ENCODE measurements around the gene PNPLA8. TPM values are rescaled to one million over a fixed set of nuclear protein-coding genes. Genes with fewer than 3 reads are reported as not detected.

PNPLA8 gene
- total RNA-seq, 4 donors from 2014 or later: 4.8 to 41.9 (median 18.5) TPM

DNA sequence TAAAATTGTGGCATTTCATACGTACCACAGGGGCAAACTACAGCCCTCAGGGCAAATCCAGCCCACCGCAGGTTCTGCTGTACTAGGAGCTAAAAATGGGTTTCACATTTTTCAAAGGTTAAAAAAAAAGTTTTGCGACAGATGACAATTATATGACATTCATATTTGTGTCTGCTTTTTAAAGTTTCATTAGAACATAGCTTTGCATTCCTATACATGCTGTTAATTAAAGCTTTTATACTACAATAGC, 758 bp upstream of the PNPLA8 start:
- intact Hi-C loops (cut with DNase I; ENCODE audit: low total_unique reads) (loop anchor here (5.0 kb wide), 1 partner anchor 41 kb away; the partner anchor contains the start of genes DNAJB9 and THAP5), in situ Hi-C loops (cut with MboI; ENCODE audit: low pct_ligation_motif_present in 1 of 4, low pct_unique_long_range_greater_than_20kb in 1 of 4, low sequenced_read_pairs in 3 of 4) (loop anchor here in 1 of 4 donors (10.0 kb wide), 1 partner anchor 48 kb away; no protein-coding TSS in a partner anchor)
- Histone ChIP-seq H3K36me3 (no peaks in the 10 kb centered on the region), H3K27ac (peak overlapping the region; percentile 97 to 100 (median 99)), H3K4me1 (peaks cover 14 to 36% (median 20%) of the 10 kb centered on the region in 4 donors), H3K4me3 (peak overlapping the region; percentile 58 to 95 (median 78)), H3K27me3 (no peaks in the 10 kb centered on the region), H3K9me3 (no peaks in the 10 kb centered on the region)
- 0 to 15% methylated on average over 1 to 3 of the region's 3 CpGs for WGBS, 2 donors (ENCODE audit: low coverage in 1 of 2)
- DNase-seq: no peak
- TF ChIP-seq, protein P1, sequence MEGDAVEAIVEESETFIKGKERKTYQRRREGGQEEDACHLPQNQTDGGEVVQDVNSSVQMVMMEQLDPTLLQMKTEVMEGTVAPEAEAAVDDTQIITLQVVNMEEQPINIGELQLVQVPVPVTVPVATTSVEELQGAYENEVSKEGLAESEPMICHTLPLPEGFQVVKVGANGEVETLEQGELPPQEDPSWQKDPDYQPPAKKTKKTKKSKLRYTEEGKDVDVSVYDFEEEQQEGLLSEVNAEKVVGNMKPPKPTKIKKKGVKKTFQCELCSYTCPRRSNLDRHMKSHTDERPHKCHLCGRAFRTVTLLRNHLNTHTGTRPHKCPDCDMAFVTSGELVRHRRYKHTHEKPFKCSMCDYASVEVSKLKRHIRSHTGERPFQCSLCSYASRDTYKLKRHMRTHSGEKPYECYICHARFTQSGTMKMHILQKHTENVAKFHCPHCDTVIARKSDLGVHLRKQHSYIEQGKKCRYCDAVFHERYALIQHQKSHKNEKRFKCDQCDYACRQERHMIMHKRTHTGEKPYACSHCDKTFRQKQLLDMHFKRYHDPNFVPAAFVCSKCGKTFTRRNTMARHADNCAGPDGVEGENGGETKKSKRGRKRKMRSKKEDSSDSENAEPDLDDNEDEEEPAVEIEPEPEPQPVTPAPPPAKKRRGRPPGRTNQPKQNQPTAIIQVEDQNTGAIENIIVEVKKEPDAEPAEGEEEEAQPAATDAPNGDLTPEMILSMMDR (IDR thresholded peaks at IDR 0.05): no peak
- TF ChIP-seq POLR2A (IDR thresholded peaks at IDR 0.05) (no peak), EP300 (IDR thresholded peaks at IDR 0.05; ENCODE audit: low read depth) (no peak), POLR2AphosphoS5 (IDR thresholded peaks at IDR 0.05) (no peak)

DNA sequence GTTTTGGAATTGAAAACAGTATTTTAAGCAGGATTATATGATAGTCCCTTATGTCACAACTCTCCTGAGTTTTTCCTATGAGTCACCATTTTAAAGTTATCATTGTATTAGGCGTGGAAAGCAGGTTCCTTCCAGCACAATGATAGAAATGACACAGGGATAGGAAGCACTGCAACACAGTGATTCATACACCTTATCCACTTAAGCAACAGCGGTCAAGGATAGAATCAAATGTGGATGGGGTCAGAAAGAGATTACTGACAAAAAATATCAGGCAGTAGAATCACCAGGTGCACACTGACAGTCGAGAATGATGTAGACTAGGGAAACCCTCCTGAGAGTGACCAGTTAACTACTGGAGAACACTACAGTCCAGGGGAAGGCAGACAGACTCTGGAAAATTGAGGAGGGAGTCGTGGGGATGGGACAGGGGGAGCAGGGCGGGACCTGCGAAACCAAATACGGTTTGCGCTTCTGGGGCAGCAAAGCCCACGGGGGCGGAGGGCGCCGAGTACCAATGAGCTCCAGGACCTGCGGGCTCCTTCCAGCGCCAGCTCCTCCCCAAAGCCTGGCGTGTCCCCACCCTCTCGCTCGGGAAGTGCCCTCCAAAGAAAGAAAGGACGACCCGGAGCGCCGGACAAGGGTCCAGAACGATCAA, 479 bp downstream of the PNPLA8 start:
- H3K27me3 ChIP-seq: no peaks in the 10 kb centered on the region
- intact Hi-C loops (cut with DNase I; ENCODE audit: low total_unique reads) (loop anchor here (5.0 kb wide), 1 partner anchor 42 kb away; the partner anchor contains the start of genes DNAJB9 and THAP5), in situ Hi-C loops (cut with MboI; ENCODE audit: low pct_ligation_motif_present in 1 of 4, low pct_unique_long_range_greater_than_20kb in 1 of 4, low sequenced_read_pairs in 3 of 4) (loop anchor here in 1 of 4 donors (10.0 kb wide), 1 partner anchor 49 kb away; no protein-coding TSS in a partner anchor)
- no peaks in the 10 kb centered on the region for H3K9me3 ChIP-seq
- H3K36me3 ChIP-seq: no peaks in the 10 kb centered on the region
- peaks cover 14 to 40% (median 20%) of the 10 kb centered on the region in 4 donors for H3K4me1 ChIP-seq
- TF ChIP-seq, protein P1 (IDR thresholded peaks at IDR 0.05): peak in 1 of 5 experiments; percentile 25
- TF ChIP-seq EP300 (IDR thresholded peaks at IDR 0.05; ENCODE audit: low read depth) (no peak), POLR2AphosphoS5 (IDR thresholded peaks at IDR 0.05) (peak in 1 of 3 donors; percentile 79)
- no peak for DNase-seq
- peak overlapping the region; percentile 58 to 95 (median 78) for H3K4me3 ChIP-seq
- peak overlapping the region; percentile 97 to 100 (median 99) for H3K27ac ChIP-seq
- 0 to 1% methylated on average over 2 to 13 of the region's 22 CpGs for WGBS, 2 donors (ENCODE audit: low coverage in 1 of 2)

GRCh38 chr7:108522780-108523179, 3.2 kb downstream of the PNPLA8 start:
- 88 to 93% methylated on average over 2 of the region's 2 CpGs for WGBS, 2 donors (ENCODE audit: low coverage in 1 of 2)
- TF ChIP-seq POLR2AphosphoS5 (IDR thresholded peaks at IDR 0.05) (no peak), POLR2A (IDR thresholded peaks at IDR 0.05) (no peak), EP300 (IDR thresholded peaks at IDR 0.05; ENCODE audit: low read depth) (no peak)
- TF ChIP-seq, protein P1 (IDR thresholded peaks at IDR 0.05): no peak
- intact Hi-C loops (cut with DNase I; ENCODE audit: low total_unique reads): no loop called here
- Histone ChIP-seq H3K4me3 (no peak overlapping the region), H3K27ac (no peak overlapping the region), H3K27me3 (no peaks in the 10 kb centered on the region), H3K4me1 (peaks cover 14 to 46% (median 20%) of the 10 kb centered on the region in 4 donors), H3K9me3 (no peaks in the 10 kb centered on the region), H3K36me3 (peaks cover 0 to 4% (median 0%) of the 10 kb centered on the region in 4 donors)
- DNase-seq: no peak
- in situ Hi-C loops (cut with MboI; ENCODE audit: low pct_ligation_motif_present in 1 of 4, low pct_unique_long_range_greater_than_20kb in 1 of 4, low sequenced_read_pairs in 3 of 4): loop anchor here in 1 of 4 donors (10.0 kb wide), 1 partner anchor 52 kb away; no protein-coding TSS in a partner anchor

GRCh38 chr7:108517951-108518350, 8.0 kb downstream of the PNPLA8 start:
- H3K36me3 ChIP-seq: peaks cover 0 to 20% (median 8%) of the 10 kb centered on the region in 4 donors
- H3K27me3 ChIP-seq: no peaks in the 10 kb centered on the region
- no peak for TF ChIP-seq POLR2A (IDR thresholded peaks at IDR 0.05)
- no peak for TF ChIP-seq POLR2AphosphoS5 (IDR thresholded peaks at IDR 0.05)
- TF ChIP-seq EP300 (IDR thresholded peaks at IDR 0.05; ENCODE audit: low read depth): no peak
- TF ChIP-seq, protein P1 (IDR thresholded peaks at IDR 0.05): no peak
- WGBS, 2 donors (ENCODE audit: low coverage in 1 of 2): 99 to 100% methylated on average over 3 of the region's 3 CpGs
- no peaks in the 10 kb centered on the region for H3K9me3 ChIP-seq
- intact Hi-C loops (cut with DNase I; ENCODE audit: low total_unique reads): loop anchor here (5.0 kb wide), 1 partner anchor 1056 kb away; no protein-coding TSS in a partner anchor
- no peak overlapping the region for H3K4me3 ChIP-seq
- H3K4me1 ChIP-seq: peaks cover 0 to 24% (median 0%) of the 10 kb centered on the region in 4 donors
- in situ Hi-C loops (cut with MboI; ENCODE audit: low pct_ligation_motif_present in 1 of 4, low pct_unique_long_range_greater_than_20kb in 1 of 4, low sequenced_read_pairs in 3 of 4): no loop called here
- no peak for DNase-seq
- no peak overlapping the region for H3K27ac ChIP-seq

Data from transverse colon (tissue), 4 donors.